ENCODE data around the gene DCC.

Gene DCC

GRCh38 chr18:52415131-52415530 lies 75.1 kb downstream of the DCC start:
- no peak for DNase-seq (ENCODE audit: low read depth)
- no peak overlapping the region for H3K4me3 ChIP-seq (ENCODE audit: low read depth, low read length)
- no peak for TF ChIP-seq CTCF (IDR thresholded peaks at IDR 0.05; ENCODE audit: control insufficient read depth, extremely low read depth, insufficient read depth)

GRCh38 chr18:52422985-52423601 lies 83.1 kb downstream of the DCC start:
- peak; percentile 37 for TF ChIP-seq CTCF (IDR thresholded peaks at IDR 0.05; ENCODE audit: control insufficient read depth, extremely low read depth, insufficient read depth)
- DNase-seq (ENCODE audit: low read depth) = no peak
- H3K4me3 ChIP-seq (ENCODE audit: low read depth, low read length) = no peak overlapping the region

- no peak overlapping the region for H3K4me3 ChIP-seq (ENCODE audit: low read depth, low read length)
- DNase-seq (ENCODE audit: low read depth) = no peak
- no peak for TF ChIP-seq CTCF (IDR thresholded peaks at IDR 0.05; ENCODE audit: control insufficient read depth, extremely low read depth, insufficient read depth)
These were observed 86.0 kb downstream of the DCC start for GRCh38 chr18:52426041-52426440.

- DNase-seq (ENCODE audit: low read depth) = no peak
- no peak overlapping the region for H3K4me3 ChIP-seq (ENCODE audit: low read depth, low read length)
- no peak for TF ChIP-seq CTCF (IDR thresholded peaks at IDR 0.05; ENCODE audit: control insufficient read depth, extremely low read depth, insufficient read depth)
These were observed 86.5 kb downstream of the DCC start for GRCh38 chr18:52426462-52426861.

GRCh38 chr18:52427521-52428175 lies 87.7 kb downstream of the DCC start:
- TF ChIP-seq CTCF (IDR thresholded peaks at IDR 0.05; ENCODE audit: control insufficient read depth, extremely low read depth, insufficient read depth) = no peak
- no peak for DNase-seq (ENCODE audit: low read depth)
- no peak overlapping the region for H3K4me3 ChIP-seq (ENCODE audit: low read depth, low read length)

- H3K4me3 ChIP-seq (ENCODE audit: low read depth, low read length) = no peak overlapping the region
- no peak for DNase-seq (ENCODE audit: low read depth)
- no peak for TF ChIP-seq CTCF (IDR thresholded peaks at IDR 0.05; ENCODE audit: control insufficient read depth, extremely low read depth, insufficient read depth)
These were observed 91.7 kb downstream of the DCC start for GRCh38 chr18:52431683-52432082.

GRCh38 chr18:52433797-52434196 lies 93.8 kb downstream of the DCC start:
- no peak overlapping the region for H3K4me3 ChIP-seq (ENCODE audit: low read depth, low read length)
- TF ChIP-seq CTCF (IDR thresholded peaks at IDR 0.05; ENCODE audit: control insufficient read depth, extremely low read depth, insufficient read depth) = no peak
- DNase-seq (ENCODE audit: low read depth) = no peak
